Right lobe of liver (tissue), 6 donors: ENCODE results near the gene CAND1. TPM values are rescaled to one million over a fixed set of nuclear protein-coding genes. Genes with fewer than 3 reads are reported as not detected.

Experiments used
- ATAC-seq, 4 donors: fragments of 200-7000 bp; cut with Tn5 transposase; one replicate each; pipeline ENCODE4 v1.9.1; 2020; ENCODE audit warnings: mild to moderate bottlenecking in 4 of 4, moderate library complexity in 4 of 4
- DNase-seq, 3 donors: peaks; one replicate each; pipeline ENCODE4 v3.0.0-alpha.2; 2020
- H3K27ac ChIP-seq, 3 donors: fragments of 200-600 bp; one replicate each; pipeline ENCODE4 v1.8.0; 2022
- H3K27me3 ChIP-seq, 2 donors: fragments of 200-600 bp; one replicate each; pipeline ENCODE4 v1.8.0; 2022
- H3K36me3 ChIP-seq, 4 donors: fragments of 200-600 bp; sonication (generic) in 1 of 4; one replicate each; pipeline versions ENCODE4 v1.5.1 to v1.8.0; 2017 to 2022; ENCODE audit warnings: control low read depth in 1 of 4
- H3K4me1 ChIP-seq, 4 donors: fragments of 200-600 bp; sonication (generic) in 1 of 4; one replicate each; pipeline versions ENCODE4 v1.5.1 to v1.8.0; 2017 to 2022; ENCODE audit warnings: control low read depth in 1 of 4
- H3K4me3 ChIP-seq, 3 donors: fragments of 200-600 bp; one replicate each; pipeline ENCODE4 v1.8.0; 2022
- H3K9me3 ChIP-seq, 4 donors: fragments of 200-600 bp; sonication (generic) in 1 of 4; one replicate each; pipeline versions ENCODE4 v1.5.1 to v1.8.0; 2017 to 2022; ENCODE audit warnings: control low read depth in 1 of 4
- POLR2A ChIP-seq: fragments of 450-650 bp; IDR thresholded peaks from one replicate; pipeline ENCODE4 v1.6.1; 2017; ENCODE audit warnings: antibody characterized with exemption, mild to moderate bottlenecking
- WGBS: methylation state at CpG from one replicate; pipeline ENCODE4 v1.1.6; 2018; ENCODE audit warnings: low coverage, low lambda C conversion rate; ENCODE audit not compliant: insufficient coverage; ENCODE audit errors: missing lambda C conversion rate; 5-methylcytosine and 5-hydroxymethylcytosine counted together
- intact Hi-C, 2 donors: fragments of 100-400 bp; cut with DNase I; formaldehyde crosslinking; loops; one replicate each; pipeline versions ENCODE4 v1.11.2 to v1.14.1; 2022
- total RNA-seq, 6 experiments: library from RNA; depleted of rRNA in 2 of 6; stranded (reverse); fragments of >200 nt in 2 of 6; fragmentation: NEBNext Ultra II Directional in 3 of 6; extraction: Animal tissue kit (Norgen Biotek cat#: 25700) in 3 of 6; gene quantifications; one replicate each; pipeline versions ENCODE4 v1.1.0 to v1.2.4, GENCODE V29; 2016 to 2023
- TF ChIP-seq, protein P1 (sequence below), 4 donors: fragments of 200-600 bp in 3 of 4; fragments of 450-650 bp in 1 of 4; IDR thresholded peaks; one replicate each; pipeline versions ENCODE4 v1.5.1 to v1.8.0; 2016 to 2022; ENCODE audit warnings: antibody characterized with exemption in 4 of 4, mild to moderate bottlenecking in 2 of 4
- donor health status: DM: no; HTN: yes; CAD: no.
- donor health status: DM: no; HTN: no; CAD: no.
- donor health status: DM: no; HTN: no; CAD: no.
- donor health status: DM: no; HTN: yes; CAD: no.
- donor health status: DM: no; HTN: yes; CAD: no.

The CAND1 gene
- total RNA-seq, 6 experiments from 2014 or later, result 29.3 to 64.4 (median 57.6) TPM

DNA sequence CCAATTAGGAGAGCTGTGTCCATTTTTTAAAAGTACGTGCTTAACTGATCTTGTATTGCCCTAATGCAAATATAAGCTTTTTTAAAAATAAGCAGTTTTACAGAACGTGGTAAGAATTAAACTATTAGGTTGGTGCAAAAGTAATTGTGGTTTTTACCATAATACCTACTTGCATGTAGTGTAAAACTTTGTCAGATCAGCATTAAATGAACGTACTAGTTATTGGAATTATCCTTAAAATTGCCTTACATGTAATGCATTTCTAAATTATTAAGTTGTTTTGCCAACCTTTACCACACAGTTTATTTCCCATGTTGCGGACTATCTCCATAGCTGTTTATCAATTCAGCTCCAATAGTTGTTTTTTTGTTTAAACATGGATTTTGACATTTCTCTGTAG lies 10.9 kb downstream of the CAND1 start:
- no peak overlapping the region for H3K27ac ChIP-seq

DNA sequence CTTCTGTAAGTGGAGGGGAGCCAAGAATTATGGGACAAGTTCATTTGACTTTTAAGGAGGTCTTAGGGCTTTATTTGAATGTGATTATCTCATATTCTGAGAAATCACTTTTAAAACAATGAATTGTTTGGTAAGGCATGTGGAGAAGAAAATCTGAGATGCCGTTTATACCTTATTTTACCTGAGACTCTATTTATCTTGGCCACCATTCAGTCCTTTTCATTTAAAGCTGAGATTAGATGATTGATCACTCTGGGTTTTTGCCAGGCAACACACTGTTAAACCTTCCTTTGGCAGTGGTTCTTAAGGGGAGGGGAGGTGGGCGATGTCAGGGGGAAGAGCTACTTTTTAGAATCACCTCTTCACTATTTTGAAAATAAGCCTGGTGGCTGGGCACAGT lies 11.4 kb downstream of the CAND1 start:
- Histone ChIP-seq H3K27ac (no peak overlapping the region), H3K9me3 (no peaks in the 10 kb centered on the region), H3K36me3 (peaks cover 0 to 13% (median 0%) of the 10 kb centered on the region in 4 donors), H3K27me3 (no peaks in the 10 kb centered on the region), H3K4me1 (peaks cover 0 to 20% (median under 1%) of the 10 kb centered on the region in 4 donors), H3K4me3 (no peak overlapping the region)
- WGBS, result 27% methylated on average over 1 of the region's 2 CpGs
- intact Hi-C loops, result no loop called here
- ATAC-seq (no peak), DNase-seq (no peak)
- TF ChIP-seq, protein P1, sequence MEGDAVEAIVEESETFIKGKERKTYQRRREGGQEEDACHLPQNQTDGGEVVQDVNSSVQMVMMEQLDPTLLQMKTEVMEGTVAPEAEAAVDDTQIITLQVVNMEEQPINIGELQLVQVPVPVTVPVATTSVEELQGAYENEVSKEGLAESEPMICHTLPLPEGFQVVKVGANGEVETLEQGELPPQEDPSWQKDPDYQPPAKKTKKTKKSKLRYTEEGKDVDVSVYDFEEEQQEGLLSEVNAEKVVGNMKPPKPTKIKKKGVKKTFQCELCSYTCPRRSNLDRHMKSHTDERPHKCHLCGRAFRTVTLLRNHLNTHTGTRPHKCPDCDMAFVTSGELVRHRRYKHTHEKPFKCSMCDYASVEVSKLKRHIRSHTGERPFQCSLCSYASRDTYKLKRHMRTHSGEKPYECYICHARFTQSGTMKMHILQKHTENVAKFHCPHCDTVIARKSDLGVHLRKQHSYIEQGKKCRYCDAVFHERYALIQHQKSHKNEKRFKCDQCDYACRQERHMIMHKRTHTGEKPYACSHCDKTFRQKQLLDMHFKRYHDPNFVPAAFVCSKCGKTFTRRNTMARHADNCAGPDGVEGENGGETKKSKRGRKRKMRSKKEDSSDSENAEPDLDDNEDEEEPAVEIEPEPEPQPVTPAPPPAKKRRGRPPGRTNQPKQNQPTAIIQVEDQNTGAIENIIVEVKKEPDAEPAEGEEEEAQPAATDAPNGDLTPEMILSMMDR (IDR thresholded peaks at IDR 0.05), result no peak

More for the DNA sequence above, 10.9 kb downstream of the CAND1 start:
- Histone ChIP-seq H3K4me3 (no peak overlapping the region), H3K27me3 (no peaks in the 10 kb centered on the region), H3K36me3 (peaks cover 0 to 13% (median 0%) of the 10 kb centered on the region in 4 donors), H3K9me3 (no peaks in the 10 kb centered on the region), H3K4me1 (peaks cover 0 to 25% (median 3%) of the 10 kb centered on the region in 4 donors)
- no peak for ATAC-seq
- TF ChIP-seq, protein P1 (IDR thresholded peaks at IDR 0.05), result no peak
- no peak for TF ChIP-seq POLR2A
- WGBS, result 46% methylated on average over 4 of the region's 4 CpGs
- intact Hi-C loops, result no loop called here
- DNase-seq, result no peak

DNA sequence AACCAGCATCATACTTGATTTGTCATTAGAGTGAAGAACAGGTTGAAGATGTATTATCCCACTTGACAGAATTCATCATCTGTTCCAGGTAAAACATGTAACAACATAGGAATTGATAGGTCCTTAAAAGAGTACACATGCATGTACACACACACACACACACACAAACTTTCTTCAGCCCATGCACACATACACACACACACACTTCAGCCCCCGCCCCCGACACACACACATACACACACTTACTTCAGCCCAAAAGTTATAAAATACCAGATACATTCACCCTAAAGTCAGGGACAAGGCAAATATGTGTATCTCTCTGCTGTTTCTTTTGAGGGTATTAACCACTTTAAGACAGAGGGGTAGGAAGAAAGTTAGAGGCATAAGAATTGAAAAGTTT lies 15.4 kb downstream of the CAND1 start:
- WGBS, result 88% methylated on average over 2 of the region's 2 CpGs
- no peak overlapping the region for H3K27ac ChIP-seq
- intact Hi-C loops, result no loop called here
- no peaks in the 10 kb centered on the region for H3K9me3 ChIP-seq
- no peaks in the 10 kb centered on the region for H3K27me3 ChIP-seq
- H3K36me3 ChIP-seq, result peaks cover 0 to 13% (median 0%) of the 10 kb centered on the region in 4 donors
- peaks cover 0 to 10% (median 0%) of the 10 kb centered on the region in 4 donors for H3K4me1 ChIP-seq
- no peak overlapping the region for H3K4me3 ChIP-seq
- ATAC-seq, result no peak
- no peak for DNase-seq
- TF ChIP-seq POLR2A, result no peak
- TF ChIP-seq, protein P1 (IDR thresholded peaks at IDR 0.05), result no peak

GRCh38 chr12:67286257-67286656 lies 17.1 kb downstream of the CAND1 start:
- TF ChIP-seq, protein P1 (IDR thresholded peaks at IDR 0.05), result no peak
- TF ChIP-seq POLR2A, result no peak
- ATAC-seq, result no peak
- Histone ChIP-seq H3K36me3 (peaks cover 0 to 13% (median 0%) of the 10 kb centered on the region in 4 donors), H3K27me3 (no peaks in the 10 kb centered on the region), H3K4me3 (no peak overlapping the region), H3K4me1 (peaks cover 0 to 2% (median 0%) of the 10 kb centered on the region in 4 donors), H3K9me3 (no peaks in the 10 kb centered on the region), H3K27ac (no peak overlapping the region)
- DNase-seq, result no peak
- intact Hi-C loops, result no loop called here
- 95% methylated on average over 5 of the region's 5 CpGs for whole genome bisulfite sequencing

DNA sequence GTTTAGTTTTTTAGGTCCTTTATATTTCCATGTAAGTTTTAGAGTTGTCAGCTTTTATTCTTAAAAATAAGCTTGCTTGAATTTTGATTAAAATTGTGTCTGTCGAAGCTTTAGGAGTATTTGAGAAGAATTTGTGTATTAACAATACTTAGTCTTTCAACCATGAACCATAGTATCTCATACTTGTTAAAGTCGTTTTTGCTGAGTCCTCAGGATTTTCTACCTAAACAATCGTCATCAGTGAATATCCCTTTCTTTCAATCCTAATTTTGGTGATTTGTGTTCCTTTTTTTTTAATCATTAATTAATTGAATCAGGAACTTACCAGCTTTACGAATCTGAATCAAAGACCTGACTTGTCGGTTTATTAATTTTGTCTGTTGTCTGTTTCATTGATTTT lies 18.2 kb downstream of the CAND1 start:
- peaks cover 0 to 10% (median 0%) of the 10 kb centered on the region in 4 donors for H3K36me3 ChIP-seq
- no peaks in the 10 kb centered on the region for H3K9me3 ChIP-seq
- no peak overlapping the region for H3K27ac ChIP-seq
- peaks cover 0 to 2% (median 0%) of the 10 kb centered on the region in 4 donors for H3K4me1 ChIP-seq
- WGBS, result 77% methylated on average over 5 of the region's 5 CpGs
- H3K4me3 ChIP-seq, result no peak overlapping the region
- TF ChIP-seq, protein P1 (IDR thresholded peaks at IDR 0.05), result no peak
- no peak for TF ChIP-seq POLR2A
- intact Hi-C loops, result no loop called here
- no peak for DNase-seq
- ATAC-seq, result no peak
- H3K27me3 ChIP-seq, result no peaks in the 10 kb centered on the region
